ENCODE results near the gene MYD88. TPM values are rescaled to one million over a fixed set of nuclear protein-coding genes. Genes with fewer than 3 reads are reported as not detected.

Gene MYD88
- total RNA-seq, 1 experiment from 2014 or later = 14.8 TPM

DNA sequence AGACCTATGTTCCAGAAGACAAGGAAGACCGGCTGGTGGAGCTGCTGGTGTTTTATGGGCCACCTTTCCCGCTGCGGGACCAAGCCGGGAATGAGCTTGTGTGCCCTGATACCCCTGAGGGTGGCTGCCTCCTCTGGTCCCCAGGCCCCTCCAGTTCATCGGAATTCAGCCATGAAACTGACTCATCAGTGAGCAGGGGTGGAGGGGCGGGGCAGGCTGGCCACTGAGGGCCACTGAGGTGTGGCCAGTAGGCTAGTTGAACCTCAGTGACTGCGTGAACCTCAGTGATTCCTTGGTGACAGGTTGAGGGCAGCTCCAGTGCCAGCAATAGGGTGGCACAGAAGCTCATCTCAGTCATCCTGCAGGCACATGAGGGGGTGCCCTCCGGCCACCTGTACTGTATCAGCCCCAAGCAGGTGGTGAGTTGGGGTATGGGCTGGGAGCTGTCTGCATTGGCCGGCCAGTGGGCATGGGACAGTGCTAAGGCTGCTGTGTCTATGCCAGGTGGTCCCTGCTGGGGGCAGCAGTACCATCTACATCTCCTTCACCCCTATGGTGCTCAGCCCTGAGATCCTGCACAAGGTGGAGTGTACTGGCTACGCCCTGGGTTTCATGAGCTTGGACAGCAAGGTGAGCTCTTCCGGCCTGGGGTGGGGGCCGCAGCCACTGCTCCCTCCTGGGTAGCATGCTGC, 21.8 kb upstream of the MYD88 start:
- DNase-seq (ENCODE audit: low read depth, low spot score) (no peak), ATAC-seq (0 out of 2 replicates have a peak, but pooled peaks have one; percentile 16)
- H3K9me2 ChIP-seq (ENCODE audit: insufficient read depth) = no peaks in the 10 kb centered on the region
- H3K36me3 ChIP-seq (ENCODE audit: control insufficient read depth in 1 of 2, insufficient read depth in 2 of 2, low read length in 2 of 2) = no peaks in the 10 kb centered on the region; a peak in 1 of 4 replicates
- peaks cover 5 to 11% of the 10 kb centered on the region in 2 experiments; a peak in 3 of 4 replicates for H3K4me1 ChIP-seq (ENCODE audit: control insufficient read depth in 1 of 2, insufficient read depth in 2 of 2, low read length in 2 of 2)
- intact Hi-C loops (cut with micrococcal nuclease) = loop anchor here (5.0 to 10.0 kb wide), 4 partner anchors 142 to 726 kb away; partner anchors contain the start of gene XYLB
- RAD21 ChIA-PET (ENCODE audit: low non-redundant PET in 1 of 2, low total read pairs in 2 of 2, uncharacterized antibody in 2 of 2, unreplicated experiment in 2 of 2) = no interaction called here
- H3K4me3 ChIP-seq (replicated peaks in 1 of 2; ENCODE audit: low read depth in 1 of 2, low read length in 2 of 2) = no peak overlapping the region
- H3K27me3 ChIP-seq (ENCODE audit: insufficient read depth, low read length) = no peaks in the 10 kb centered on the region
- H2AFZ ChIP-seq (ENCODE audit: low read depth, low read length, poor library complexity, severe bottlenecking) = no peak overlapping the region
- no peaks in the 10 kb centered on the region for H3K9me3 ChIP-seq (ENCODE audit: control insufficient read depth in 1 of 2, insufficient read depth in 1 of 2, low read depth in 1 of 2, low read length in 2 of 2)
- TF ChIP-seq CTCF (IDR thresholded peaks at IDR 0.05 in 2 of 3, conservative IDR thresholded peaks at IDR 0.05 in 1 of 3; ENCODE audit: borderline replicate concordance in 1 of 3, insufficient read depth in 1 of 3, low read depth in 2 of 3, low read length in 2 of 3) = no peak
- TF ChIP-seq CBX3 (IDR thresholded peaks at IDR 0.05; ENCODE audit: low read depth) = no peak
- no peak for TF ChIP-seq EZH2phosphoT487 (IDR thresholded peaks at IDR 0.05; ENCODE audit: borderline replicate concordance)
- TF ChIP-seq FOSL1 (IDR thresholded peaks at IDR 0.05; ENCODE audit: low read depth) = no peak
- TF ChIP-seq ATF3 (IDR thresholded peaks at IDR 0.05) = no peak
- no peak for TF ChIP-seq SRF (IDR thresholded peaks at IDR 0.05; ENCODE audit: low read depth)
- no peak overlapping the region; the same call in 1 of the 2 replicates for H3K4me2 ChIP-seq (ENCODE audit: low read length)
- H3K9ac ChIP-seq (ENCODE audit: low read length) = no peak overlapping the region
- CTCF ChIA-PET = interaction anchor here (0.6 to 2.5 kb wide), 6 partner anchors 8 to 363 kb away, joined by 3 to 7 read pairs (median 6); partner anchors contain the start of gene ACAA1
- H4K20me1 ChIP-seq (ENCODE audit: insufficient read depth) = no peaks in the 10 kb centered on the region
- BruUV-seq (replicated peaks) = no TSS peak
- no peaks in the 10 kb centered on the region for H3K79me2 ChIP-seq (ENCODE audit: insufficient read depth, low read length)
- POLR2A ChIA-PET = no interaction called here
- H3K27ac ChIP-seq (ENCODE audit: low read depth, low read length) = no peak overlapping the region
